Measurements from ENCODE around the gene SIAH1. TPM values are rescaled to one million over a fixed set of nuclear protein-coding genes. Genes with fewer than 3 reads are reported as not detected.

Gene SIAH1
- total RNA-seq, 4 donors from 2014 or later: 26.2 to 44.3 (median 31.6) TPM

DNA sequence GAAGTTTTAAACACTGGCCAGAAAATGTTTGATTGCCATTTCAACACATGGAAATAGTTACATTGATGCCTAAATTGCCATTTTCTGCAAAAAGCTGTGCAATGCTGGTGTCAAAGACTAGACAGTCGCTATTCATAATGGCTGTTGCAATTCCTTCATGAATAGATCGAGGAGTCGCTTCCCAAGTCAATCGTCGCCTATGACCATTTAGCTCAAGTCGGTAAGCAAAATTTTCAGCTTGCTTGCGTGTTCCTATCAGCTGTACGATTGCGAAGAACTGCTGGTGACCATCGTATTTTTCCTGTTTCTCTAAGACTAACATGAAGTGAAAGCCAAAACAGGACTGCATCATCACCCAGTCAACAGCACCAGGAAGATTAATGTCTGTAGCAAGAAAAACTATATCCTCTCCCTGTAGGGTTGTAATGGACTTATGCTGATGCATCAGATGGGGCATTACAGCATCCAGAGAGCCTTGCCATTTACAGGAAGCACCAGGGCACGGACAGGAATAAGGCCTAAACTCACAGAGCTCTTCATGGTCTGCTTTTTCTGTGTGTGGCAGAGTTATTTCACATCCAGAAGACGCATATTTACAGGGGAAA is 23.6 kb downstream of the SIAH1 start:
- TF ChIP-seq POLR2A (IDR thresholded peaks at IDR 0.05): no peak
- no peak for TF ChIP-seq POLR2AphosphoS5 (IDR thresholded peaks at IDR 0.05)
- TF ChIP-seq, protein P1, sequence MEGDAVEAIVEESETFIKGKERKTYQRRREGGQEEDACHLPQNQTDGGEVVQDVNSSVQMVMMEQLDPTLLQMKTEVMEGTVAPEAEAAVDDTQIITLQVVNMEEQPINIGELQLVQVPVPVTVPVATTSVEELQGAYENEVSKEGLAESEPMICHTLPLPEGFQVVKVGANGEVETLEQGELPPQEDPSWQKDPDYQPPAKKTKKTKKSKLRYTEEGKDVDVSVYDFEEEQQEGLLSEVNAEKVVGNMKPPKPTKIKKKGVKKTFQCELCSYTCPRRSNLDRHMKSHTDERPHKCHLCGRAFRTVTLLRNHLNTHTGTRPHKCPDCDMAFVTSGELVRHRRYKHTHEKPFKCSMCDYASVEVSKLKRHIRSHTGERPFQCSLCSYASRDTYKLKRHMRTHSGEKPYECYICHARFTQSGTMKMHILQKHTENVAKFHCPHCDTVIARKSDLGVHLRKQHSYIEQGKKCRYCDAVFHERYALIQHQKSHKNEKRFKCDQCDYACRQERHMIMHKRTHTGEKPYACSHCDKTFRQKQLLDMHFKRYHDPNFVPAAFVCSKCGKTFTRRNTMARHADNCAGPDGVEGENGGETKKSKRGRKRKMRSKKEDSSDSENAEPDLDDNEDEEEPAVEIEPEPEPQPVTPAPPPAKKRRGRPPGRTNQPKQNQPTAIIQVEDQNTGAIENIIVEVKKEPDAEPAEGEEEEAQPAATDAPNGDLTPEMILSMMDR (IDR thresholded peaks at IDR 0.05): no peak
- TF ChIP-seq EP300 (IDR thresholded peaks at IDR 0.05): no peak
- Histone ChIP-seq H3K36me3 (peaks cover 26% of the 10 kb centered on the region), H3K4me3 (no peak overlapping the region), H3K4me1 (peaks cover 22% of the 10 kb centered on the region), H3K27ac (no peak overlapping the region), H3K9me3 (no peaks in the 10 kb centered on the region), H3K27me3 (no peaks in the 10 kb centered on the region)
- DNase-seq (ENCODE audit: low spot score in 2 of 2): no peak
- 95% methylated on average over 12 of the region's 12 CpGs for WGBS

DNA sequence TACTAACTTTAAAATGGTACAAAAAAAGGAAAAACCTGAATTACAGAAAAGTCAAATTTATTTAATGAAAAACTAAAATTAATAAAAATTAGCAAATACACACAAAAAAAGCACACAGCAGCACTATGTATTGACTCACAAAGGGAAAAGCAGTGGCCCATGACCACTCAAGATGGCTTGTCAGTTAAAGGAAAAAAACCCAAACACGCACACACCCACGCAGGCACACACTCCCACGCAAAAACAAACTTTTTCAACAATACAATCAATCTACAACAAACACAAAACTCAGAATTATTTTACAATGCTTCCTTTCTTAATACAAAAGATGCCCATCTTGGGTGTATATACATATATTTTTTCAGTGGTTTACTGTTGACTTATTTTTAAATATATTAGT is 24.2 kb downstream of the SIAH1 start:
- no peak for DNase-seq (ENCODE audit: low spot score in 2 of 2)
- no peak overlapping the region for H3K4me3 ChIP-seq
- TF ChIP-seq EP300 (IDR thresholded peaks at IDR 0.05): no peak
- no peak overlapping the region for H3K27ac ChIP-seq
- H3K9me3 ChIP-seq: no peaks in the 10 kb centered on the region
- H3K4me1 ChIP-seq: peaks cover 18% of the 10 kb centered on the region
- H3K27me3 ChIP-seq: no peaks in the 10 kb centered on the region
- 92% methylated on average over 3 of the region's 3 CpGs for WGBS
- H3K36me3 ChIP-seq: peaks cover 26% of the 10 kb centered on the region

DNA sequence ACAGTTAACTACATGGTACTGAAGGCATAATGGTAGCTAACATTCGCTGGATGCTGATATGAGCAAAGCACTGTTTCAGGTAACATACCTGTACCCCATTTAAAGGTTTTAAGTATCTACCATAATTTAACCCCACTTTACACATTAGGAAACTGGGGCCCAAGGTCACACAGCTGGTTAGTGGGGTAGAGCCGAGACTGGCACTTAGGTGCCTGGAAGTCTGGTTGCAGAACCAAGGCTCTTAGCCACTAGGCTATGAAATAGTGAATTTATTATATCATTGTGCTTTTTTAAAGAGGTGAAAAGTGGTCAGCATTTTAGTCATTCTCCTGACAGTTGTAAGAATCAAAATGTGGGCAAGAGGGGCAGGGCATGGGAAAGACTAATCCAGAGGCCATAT is 25.2 kb downstream of the SIAH1 start:
- no peak for DNase-seq (ENCODE audit: low spot score in 2 of 2)
- 96% methylated on average over 2 of the region's 2 CpGs for WGBS
- Histone ChIP-seq H3K27ac (no peak overlapping the region), H3K9me3 (no peaks in the 10 kb centered on the region), H3K27me3 (no peaks in the 10 kb centered on the region), H3K4me3 (no peak overlapping the region), H3K36me3 (peaks cover 32% of the 10 kb centered on the region), H3K4me1 (peaks cover 14% of the 10 kb centered on the region)
- TF ChIP-seq POLR2A (IDR thresholded peaks at IDR 0.05) (no peak), EP300 (IDR thresholded peaks at IDR 0.05) (no peak), POLR2AphosphoS5 (IDR thresholded peaks at IDR 0.05) (no peak)
- TF ChIP-seq, protein P1 (IDR thresholded peaks at IDR 0.05): no peak

DNA sequence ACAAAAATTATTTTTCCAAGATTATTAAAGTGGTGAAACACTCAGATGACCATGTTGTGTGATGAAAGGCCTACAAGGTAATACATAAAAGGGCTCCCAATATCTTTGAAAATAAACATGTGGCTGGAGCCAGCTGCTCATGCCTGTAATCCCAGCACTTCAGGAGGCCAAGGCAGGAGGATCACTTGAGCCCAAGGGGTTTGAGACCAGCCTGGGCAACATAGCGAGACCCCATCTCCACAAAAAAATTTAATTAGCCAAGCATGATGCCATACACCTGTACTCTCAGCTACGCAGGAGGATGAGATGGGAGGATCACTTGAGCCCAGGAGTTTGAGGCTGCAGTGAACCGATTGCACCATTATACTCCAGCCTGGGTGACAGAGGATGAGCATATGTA is 26.8 kb downstream of the SIAH1 start:
- Histone ChIP-seq H3K4me1 (peaks cover 8% of the 10 kb centered on the region), H3K27me3 (no peaks in the 10 kb centered on the region), H3K9me3 (no peaks in the 10 kb centered on the region), H3K36me3 (peaks cover 33% of the 10 kb centered on the region), H3K4me3 (no peak overlapping the region), H3K27ac (no peak overlapping the region)
- TF ChIP-seq POLR2AphosphoS5 (IDR thresholded peaks at IDR 0.05): no peak
- TF ChIP-seq POLR2A (IDR thresholded peaks at IDR 0.05): no peak
- TF ChIP-seq EP300 (IDR thresholded peaks at IDR 0.05): no peak
- TF ChIP-seq, protein P1 (IDR thresholded peaks at IDR 0.05): no peak
- WGBS: 89% methylated on average over 3 of the region's 3 CpGs
- DNase-seq (ENCODE audit: low spot score in 2 of 2): no peak

DNA sequence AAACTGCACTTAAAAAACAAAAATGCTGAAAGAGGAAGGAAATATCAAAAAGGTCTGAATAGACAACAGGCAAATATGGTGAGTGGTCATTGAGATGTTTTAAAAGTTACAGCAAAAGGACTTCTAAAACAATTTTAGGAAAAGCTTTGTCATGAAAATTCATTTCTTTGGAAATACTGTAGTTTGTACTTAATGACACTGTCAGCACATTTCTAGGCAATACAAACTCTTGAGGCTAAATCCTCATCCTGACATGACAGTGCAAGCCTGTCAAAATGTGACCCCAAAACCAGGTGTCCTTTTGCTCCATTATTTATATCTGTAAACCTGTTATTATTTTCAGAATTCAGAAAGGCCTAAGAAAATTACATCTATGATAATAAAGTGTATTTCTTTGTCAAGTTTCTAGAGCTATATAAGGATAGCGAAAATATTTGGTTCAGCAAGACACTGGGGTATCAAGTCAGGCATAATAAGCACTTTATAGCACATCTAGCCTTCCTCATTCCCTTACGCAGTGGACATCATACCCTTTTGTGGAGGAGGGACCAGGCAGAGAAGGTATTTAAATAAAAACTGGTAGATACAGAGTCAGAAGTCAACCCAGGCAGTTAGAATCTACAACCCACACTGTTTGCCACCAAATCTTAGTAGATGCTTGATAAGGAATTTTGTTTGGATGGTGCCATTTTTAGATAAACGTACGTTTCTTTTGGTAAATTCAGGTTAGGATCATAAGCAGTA is 28.4 kb downstream of the SIAH1 start:
- no peak overlapping the region for H3K4me3 ChIP-seq
- WGBS: 85% methylated on average over 4 of the region's 4 CpGs
- no peak for TF ChIP-seq EP300 (IDR thresholded peaks at IDR 0.05)
- TF ChIP-seq, protein P1 (IDR thresholded peaks at IDR 0.05): no peak
- TF ChIP-seq POLR2AphosphoS5 (IDR thresholded peaks at IDR 0.05): no peak
- TF ChIP-seq POLR2A (IDR thresholded peaks at IDR 0.05): no peak
- no peaks in the 10 kb centered on the region for H3K9me3 ChIP-seq
- H3K4me1 ChIP-seq: peaks cover 8% of the 10 kb centered on the region
- no peak for DNase-seq (ENCODE audit: low spot score in 2 of 2)
- peaks cover 39% of the 10 kb centered on the region for H3K36me3 ChIP-seq
- H3K27me3 ChIP-seq: no peaks in the 10 kb centered on the region
- no peak overlapping the region for H3K27ac ChIP-seq
